ENCODE measurements around the gene MXI1.

- TF ChIP-seq CTCF (IDR thresholded peaks at IDR 0.05; ENCODE audit: low read depth, low read length, poor library complexity, severe bottlenecking) (no peak), EZH2phosphoT487 (IDR thresholded peaks at IDR 0.05; ENCODE audit: borderline replicate concordance, low read length) (no peak)
Observed at GRCh38 chr10:110241841-110242240, 34.4 kb downstream of the MXI1 start.
